SHP77 (cell line): ENCODE results near the gene USP10.
A peak's percentile ranks its signal among the peaks of the same experiment; 100 is the strongest.
"Not testable (repeated sequence)": the region's sequence is repeated elsewhere in the genome, so short reads cannot be mapped to it uniquely, and the experiment has no call there.

Experiments used
- DNase-seq, 2 experiments: peaks; one replicate each; lab custom pipeline; 2025; lab: John Stamatoyannopoulos, UW

The USP10 gene

GRCh38 chr16:84673203-84673535 lies 26.6 kb upstream of the USP10 start:
- no peak for DNase-seq

DNA sequence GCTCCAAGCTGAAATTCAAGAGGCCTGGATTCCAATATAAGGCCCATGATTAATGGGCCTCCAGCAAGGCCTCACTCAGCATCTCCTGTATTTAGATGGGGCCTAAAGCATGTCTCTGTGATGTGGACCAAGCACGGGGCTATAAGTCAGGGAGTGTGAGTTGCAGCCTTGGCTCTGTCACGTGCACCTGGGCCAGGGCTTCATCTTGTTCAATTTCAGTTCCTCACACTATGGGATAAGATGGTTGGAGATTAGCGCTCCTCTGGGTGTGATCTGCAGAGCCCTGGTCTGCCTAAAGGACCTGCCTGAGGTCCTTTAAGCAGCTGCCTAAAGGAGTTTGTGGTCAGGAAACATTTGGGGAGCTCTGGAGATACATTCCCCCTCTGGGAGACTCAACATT lies 26.2 kb upstream of the USP10 start:
- DNase-seq: no peak

DNA sequence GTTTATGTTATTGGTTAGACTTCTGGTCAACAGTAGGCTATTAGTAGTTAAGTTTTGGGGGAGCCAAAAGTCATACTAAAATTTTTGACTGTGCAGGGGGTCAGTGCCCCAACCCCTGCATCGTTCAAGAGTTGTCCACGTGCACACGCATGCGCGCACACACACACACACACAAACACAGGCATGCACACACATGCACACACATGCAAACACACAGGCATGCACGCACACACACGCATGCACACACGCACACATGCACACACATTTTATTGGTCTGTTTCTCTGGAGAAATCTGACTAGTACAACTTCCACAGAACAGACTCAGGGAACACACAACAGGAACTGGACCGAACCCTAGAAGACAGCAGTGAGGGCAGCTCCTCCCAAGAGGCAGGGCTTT lies 24.4 kb upstream of the USP10 start:
- DNase-seq: no peak

DNA sequence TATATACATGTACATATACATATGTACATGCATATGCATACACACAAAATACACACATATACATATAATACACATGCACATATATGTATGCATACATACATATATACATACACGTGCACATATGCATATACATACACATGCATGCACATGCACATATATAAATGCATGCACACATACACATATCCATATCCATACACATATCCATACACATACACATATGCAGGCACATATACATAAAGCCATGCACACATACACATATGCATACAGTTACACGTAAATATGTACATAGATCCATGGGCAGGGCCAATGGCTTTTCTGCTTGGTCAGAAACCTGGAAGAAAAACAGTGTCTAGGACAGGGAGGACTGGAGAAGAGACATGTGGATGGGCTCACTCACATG lies 23.9 kb upstream of the USP10 start:
- DNase-seq: no peak

DNA sequence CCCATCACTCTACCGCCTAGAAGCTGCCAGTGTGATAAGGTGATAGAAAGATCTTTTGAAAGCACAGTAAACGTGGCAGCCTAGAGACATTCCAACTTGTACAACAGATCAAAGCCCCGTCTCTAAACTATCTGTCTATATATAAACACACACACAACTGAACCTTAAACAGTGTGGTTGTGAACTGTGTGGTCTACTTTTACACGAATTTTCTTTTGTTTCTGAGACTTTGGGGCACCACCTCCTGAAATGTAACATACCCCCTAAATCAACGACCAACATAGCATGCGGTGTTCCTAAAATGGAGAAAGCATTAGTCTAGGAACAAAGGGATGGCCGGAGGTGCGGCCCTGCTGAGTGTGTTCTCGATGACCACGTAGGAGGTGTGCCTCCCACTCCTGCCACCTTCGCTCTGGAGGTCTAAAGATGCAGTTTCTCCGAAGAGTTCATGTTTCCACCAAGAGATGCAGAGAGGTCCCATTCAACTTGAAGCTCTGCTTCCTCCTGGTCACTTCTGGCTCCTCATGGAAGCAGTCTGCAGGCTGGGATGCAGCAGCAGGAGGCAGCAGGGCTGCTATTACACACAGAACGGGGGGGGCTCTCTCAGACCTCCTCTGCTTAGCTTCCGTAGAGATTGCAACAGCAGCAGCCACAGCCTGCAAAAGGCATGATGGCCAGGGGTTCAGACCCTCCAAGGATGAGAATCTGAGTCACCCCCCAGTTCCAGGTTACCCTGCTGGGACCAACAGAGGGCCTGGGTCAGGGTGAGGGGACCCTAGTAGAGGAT lies 22.6 kb upstream of the USP10 start:
- DNase-seq: no peak

- no peak for DNase-seq
Observed at GRCh38 chr16:84677849-84678248, 22.0 kb upstream of the USP10 start.

DNA sequence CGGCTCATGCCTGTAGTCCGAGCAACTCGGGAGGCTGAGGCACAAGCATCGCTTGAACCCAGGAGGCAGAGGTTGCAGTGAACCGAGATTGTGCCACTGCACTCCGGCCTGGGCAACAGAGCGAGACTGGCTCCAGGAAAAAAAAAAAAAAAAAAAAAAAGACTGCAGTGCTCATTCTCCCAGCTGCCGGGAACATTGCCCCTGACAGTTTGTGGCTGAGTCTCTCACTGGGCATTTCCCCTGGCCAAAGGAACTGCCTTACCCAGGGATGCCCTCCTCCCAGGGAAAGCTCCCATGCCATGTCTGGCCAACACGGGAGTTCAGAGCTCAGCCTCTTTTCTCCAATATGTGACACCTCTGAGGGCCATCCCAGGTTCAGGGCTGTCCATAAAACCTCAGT lies 21.3 kb upstream of the USP10 start:
- no peak for DNase-seq

GRCh38 chr16:84680165-84680842 lies 19.5 kb upstream of the USP10 start:
- DNase-seq: no peak

- DNase-seq: no peak
Observed at GRCh38 chr16:84680843-84681629, 18.8 kb upstream of the USP10 start.

GRCh38 chr16:84683691-84684591 lies 15.9 kb upstream of the USP10 start:
- no peak for DNase-seq

DNA sequence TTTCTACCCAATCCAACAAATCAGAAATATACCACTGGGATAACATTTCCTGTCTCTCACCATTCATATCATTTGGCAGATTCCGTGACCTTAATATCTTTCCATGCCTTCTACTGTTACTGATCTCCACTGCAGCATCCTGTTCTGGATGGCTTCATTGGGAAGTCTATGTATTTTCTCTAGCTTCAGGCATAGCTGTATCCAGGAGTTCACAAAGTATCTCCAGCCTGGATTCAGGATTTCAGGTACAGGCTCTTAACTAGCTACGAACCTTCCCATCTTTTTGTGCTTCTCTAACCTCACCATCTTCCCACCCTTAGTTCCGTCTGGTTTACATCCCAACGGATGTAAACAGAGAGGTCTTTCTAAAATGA lies 15.2 kb upstream of the USP10 start:
- no peak for DNase-seq

DNA sequence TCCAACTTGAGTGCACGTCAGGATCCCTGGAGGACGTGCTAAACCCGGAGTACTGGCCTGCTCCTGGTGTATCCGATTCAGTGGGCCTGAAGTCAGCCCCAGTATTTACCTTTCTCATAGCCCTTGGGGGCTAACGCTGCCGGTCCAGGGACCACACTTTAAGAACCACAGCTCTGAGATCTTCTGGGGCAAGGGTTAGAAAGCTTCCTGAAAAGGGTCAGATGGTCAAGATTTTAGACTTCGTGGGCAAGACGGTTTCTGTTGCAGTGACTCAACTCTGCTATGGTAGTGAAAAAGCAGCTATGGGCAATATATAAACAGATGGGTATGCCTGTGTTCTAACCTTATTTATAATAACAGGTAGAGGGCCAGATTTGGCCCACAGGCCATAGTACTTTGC lies 14.6 kb upstream of the USP10 start:
- no peak for DNase-seq

DNA sequence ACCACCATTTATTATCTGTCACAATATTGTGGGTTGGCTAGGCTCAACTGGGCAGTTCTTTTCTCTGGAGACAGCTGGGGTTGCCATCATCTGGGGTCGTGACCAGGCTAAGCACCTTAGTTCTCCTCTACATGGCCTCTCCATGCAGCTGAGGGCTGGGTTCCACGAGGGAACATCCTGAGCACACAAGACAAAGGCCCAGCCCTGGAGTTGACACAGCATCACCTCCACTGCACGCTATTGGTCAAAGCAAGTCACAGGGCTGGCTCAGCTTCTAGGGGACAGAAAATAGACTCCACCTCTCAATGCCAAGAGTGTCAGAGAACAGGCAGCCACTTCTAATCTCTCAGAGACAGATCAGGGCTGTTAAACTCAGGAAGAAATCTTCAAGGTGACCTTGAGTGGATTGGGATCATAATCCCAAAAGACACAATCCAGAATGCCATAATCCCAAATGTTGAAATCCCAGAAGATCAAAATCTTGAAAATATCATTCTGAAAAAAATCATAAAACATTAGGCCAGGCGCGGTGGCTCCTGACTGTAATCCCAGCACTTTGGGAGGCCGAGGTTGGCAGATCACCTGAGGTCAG lies 13.0 kb upstream of the USP10 start:
- DNase-seq: no peak

DNA sequence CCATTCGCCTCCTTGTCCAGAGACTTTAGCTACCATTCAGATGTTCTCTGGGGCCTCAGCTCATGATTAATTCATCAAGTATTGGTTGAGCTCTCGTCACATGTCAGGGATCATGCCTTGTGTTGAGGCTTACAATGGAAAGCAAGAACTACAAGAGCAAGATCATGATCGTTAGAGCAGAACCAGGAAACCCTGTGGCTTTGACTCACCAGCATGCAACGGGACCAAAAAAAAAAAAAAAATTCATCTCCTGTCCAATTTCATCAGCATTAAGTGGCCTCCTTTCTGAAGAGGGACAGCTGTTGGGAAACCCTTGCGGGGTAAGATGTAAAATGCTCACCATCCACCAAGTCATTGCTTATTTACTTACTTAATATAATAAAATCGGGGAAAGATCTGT lies 12.1 kb upstream of the USP10 start:
- no peak for DNase-seq

- not testable (repeated sequence) for DNase-seq
Observed at GRCh38 chr16:84688163-84688562, 11.6 kb upstream of the USP10 start.

DNA sequence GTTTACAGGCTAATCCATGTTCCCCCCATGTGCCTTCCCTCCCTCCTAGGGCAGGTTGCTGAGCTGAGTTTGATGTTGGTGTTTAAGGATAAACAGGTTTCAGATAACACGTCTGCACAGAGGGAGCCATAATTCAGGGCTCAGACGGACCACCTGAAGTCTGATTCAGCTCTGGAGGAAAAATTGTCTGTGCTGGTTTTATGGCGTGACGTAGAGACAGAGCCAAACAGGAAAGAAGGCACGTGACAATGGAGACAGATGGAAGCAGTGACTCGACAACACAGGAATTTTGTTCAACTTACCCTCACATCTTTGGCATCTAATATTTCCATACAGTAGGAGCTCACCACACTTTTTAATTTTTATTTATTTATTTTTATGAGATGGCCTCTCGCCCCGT lies 10.7 kb upstream of the USP10 start:
- DNase-seq: peak; percentile 10 to 29

GRCh38 chr16:84690088-84690819 lies 9.5 kb upstream of the USP10 start:
- DNase-seq: no peak

GRCh38 chr16:84692451-84693214 lies 7.2 kb upstream of the USP10 start:
- DNase-seq: no peak

- DNase-seq: not testable (repeated sequence)
Observed at GRCh38 chr16:84693869-84694268, 5.9 kb upstream of the USP10 start.

DNA sequence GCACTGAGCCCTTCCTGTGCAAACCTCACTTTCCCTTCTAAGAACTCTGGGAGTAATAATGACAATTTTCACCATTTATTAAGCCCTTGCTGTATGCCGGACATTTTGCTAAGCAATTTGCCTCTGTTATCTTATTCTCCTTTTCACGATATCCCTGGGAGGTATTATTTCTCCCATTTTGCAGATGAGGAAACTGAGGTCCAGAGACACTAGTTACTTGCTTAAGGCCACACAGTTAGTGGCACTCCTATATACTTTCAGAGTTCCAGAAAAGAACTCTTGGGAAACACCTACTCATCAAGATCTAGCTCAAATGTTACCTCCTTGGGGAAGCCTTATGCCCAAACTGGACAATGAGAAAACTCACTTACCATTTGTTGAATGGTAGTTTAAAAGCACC lies 4.8 kb upstream of the USP10 start:
- DNase-seq: no peak
